Panc1 (cell line): ENCODE data around the gene GRIN2A.

Source experiments
- POLR2AphosphoS5 ChIP-seq: IDR thresholded peaks from 2 replicates; pipeline ENCODE4 v1.6.1; 2012; ENCODE audit warnings: mild to moderate bottlenecking, low read depth, low read length, moderate library complexity
- SIN3A ChIP-seq: IDR thresholded peaks from 2 replicates; pipeline ENCODE4 v1.6.1; 2012; ENCODE audit warnings: low read depth, mild to moderate bottlenecking, low read length, moderate library complexity, borderline replicate concordance; ENCODE audit not compliant: insufficient read depth
- TCF7L2 ChIP-seq: IDR thresholded peaks from 2 replicates; pipeline ENCODE4 v1.6.1; 2011; ENCODE audit warnings: mild to moderate bottlenecking, low read depth, low read length, inconsistent platforms
- TF ChIP-seq, protein P1 (sequence below): fragments of 450-650 bp; IDR thresholded peaks from 2 replicates; pipeline ENCODE4 v1.5.1; 2017; ENCODE audit warnings: mild to moderate bottlenecking

DNA sequence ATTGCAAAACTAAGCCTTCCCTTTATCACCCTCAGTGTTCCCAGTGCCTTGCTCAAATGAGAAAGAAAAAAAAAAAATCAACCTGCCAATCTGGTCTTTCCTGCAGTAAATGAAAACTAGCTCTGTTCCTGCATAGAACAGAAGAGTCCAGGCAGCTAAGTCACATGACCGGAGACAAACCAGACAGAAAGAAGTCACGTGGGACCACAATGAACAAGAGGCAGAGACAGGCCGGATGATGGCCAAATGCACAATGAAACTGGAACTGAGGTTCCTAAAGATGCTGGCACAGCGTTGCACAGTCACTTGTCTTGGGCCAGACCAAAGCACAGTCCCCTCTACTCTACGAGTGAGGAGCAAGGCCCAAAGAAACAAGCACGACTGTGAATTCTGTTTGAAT is 172.5 kb downstream of the GRIN2A start:
- TF ChIP-seq, protein P1, sequence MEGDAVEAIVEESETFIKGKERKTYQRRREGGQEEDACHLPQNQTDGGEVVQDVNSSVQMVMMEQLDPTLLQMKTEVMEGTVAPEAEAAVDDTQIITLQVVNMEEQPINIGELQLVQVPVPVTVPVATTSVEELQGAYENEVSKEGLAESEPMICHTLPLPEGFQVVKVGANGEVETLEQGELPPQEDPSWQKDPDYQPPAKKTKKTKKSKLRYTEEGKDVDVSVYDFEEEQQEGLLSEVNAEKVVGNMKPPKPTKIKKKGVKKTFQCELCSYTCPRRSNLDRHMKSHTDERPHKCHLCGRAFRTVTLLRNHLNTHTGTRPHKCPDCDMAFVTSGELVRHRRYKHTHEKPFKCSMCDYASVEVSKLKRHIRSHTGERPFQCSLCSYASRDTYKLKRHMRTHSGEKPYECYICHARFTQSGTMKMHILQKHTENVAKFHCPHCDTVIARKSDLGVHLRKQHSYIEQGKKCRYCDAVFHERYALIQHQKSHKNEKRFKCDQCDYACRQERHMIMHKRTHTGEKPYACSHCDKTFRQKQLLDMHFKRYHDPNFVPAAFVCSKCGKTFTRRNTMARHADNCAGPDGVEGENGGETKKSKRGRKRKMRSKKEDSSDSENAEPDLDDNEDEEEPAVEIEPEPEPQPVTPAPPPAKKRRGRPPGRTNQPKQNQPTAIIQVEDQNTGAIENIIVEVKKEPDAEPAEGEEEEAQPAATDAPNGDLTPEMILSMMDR = no peak
- TF ChIP-seq SIN3A (no peak), TCF7L2 (no peak), POLR2AphosphoS5 (no peak)
